ENCODE data around the gene HYCC1. TPM values are rescaled to one million over a fixed set of nuclear protein-coding genes. Genes with fewer than 3 reads are reported as not detected.

Gene HYCC1
- total RNA-seq, 2 experiments from 2014 or later, result 12.4 to 13.1 TPM

GRCh38 chr7:23016345-23017253 lies 2.7 kb upstream of the HYCC1 start:
- no peaks in the 10 kb centered on the region for H3K27me3 Mint-ChIP-seq
- H3K9me3 ChIP-seq (ENCODE audit: control insufficient read depth in 1 of 2, insufficient read depth in 1 of 2, low read length in 2 of 2), result no peaks in the 10 kb centered on the region
- H3K4me1 Mint-ChIP-seq (ENCODE audit: low read depth), result peaks cover 33% of the 10 kb centered on the region
- CTCF ChIA-PET, result interaction anchor here (1.6 kb wide), 1 partner anchor 39 kb away, joined by 5 read pairs; no protein-coding TSS in a partner anchor
- no peak overlapping the region for H3K4me3 ChIP-seq (ENCODE audit: low read length)
- no peaks in the 10 kb centered on the region for H3K9me3 Mint-ChIP-seq
- ATAC-seq (ENCODE audit: poor library complexity) (no peak), DNase-seq (no peak)
- no peaks in the 10 kb centered on the region for H3K27me3 ChIP-seq (ENCODE audit: control insufficient read depth in 1 of 2, insufficient read depth in 2 of 2, low read length in 2 of 2)
- POLR2A ChIA-PET, result interaction anchor here (0.9 to 1.2 kb wide), 2 partner anchors 39 to 160 kb away, joined by 3 read pairs; no protein-coding TSS in a partner anchor
- intact Hi-C loops (cut with DNase I, micrococcal nuclease), result loop anchor here in 1 of 2 experiments (5.0 to 10.0 kb wide), 5 partner anchors 281 to 1592 kb away; partner anchors contain the start of genes CCDC126, IGF2BP3, MALSU1 and PALS2
- H3K36me3 ChIP-seq (ENCODE audit: insufficient read depth, low read length), result no peaks in the 10 kb centered on the region
- no peak overlapping the region for H3K27ac ChIP-seq (ENCODE audit: low read depth in 1 of 2, low read length in 2 of 2)
- peaks cover 5% of the 10 kb centered on the region for H3K36me3 Mint-ChIP-seq (ENCODE audit: low read depth)
- no peak overlapping the region for H3K27ac Mint-ChIP-seq
- no peak overlapping the region for H3K4me3 Mint-ChIP-seq
- TF ChIP-seq CTCF (IDR thresholded peaks at IDR 0.05), result no peak
- peaks cover 27% of the 10 kb centered on the region for H3K4me1 ChIP-seq (ENCODE audit: insufficient read depth, low read length)

GRCh38 chr7:23014681-23015080 lies 751 bp upstream of the HYCC1 start:
- H3K4me1 Mint-ChIP-seq (ENCODE audit: low read depth), result peaks cover 24% of the 10 kb centered on the region
- Histone ChIP-seq H3K4me1 (ENCODE audit: insufficient read depth, low read length) (peaks cover 19% of the 10 kb centered on the region), H3K27ac (ENCODE audit: low read depth in 1 of 2, low read length in 2 of 2) (no peak overlapping the region), H3K9me3 (ENCODE audit: control insufficient read depth in 1 of 2, insufficient read depth in 1 of 2, low read length in 2 of 2) (no peaks in the 10 kb centered on the region), H3K4me3 (ENCODE audit: low read length) (no peak overlapping the region), H3K27me3 (ENCODE audit: control insufficient read depth in 1 of 2, insufficient read depth in 2 of 2, low read length in 2 of 2) (no peaks in the 10 kb centered on the region), H3K36me3 (ENCODE audit: insufficient read depth, low read length) (no peaks in the 10 kb centered on the region)
- POLR2A ChIA-PET, result interaction anchor here (1.3 kb wide), 1 partner anchor 91 kb away, joined by 8 read pairs; the partner anchor contains the start of gene KLHL7
- H3K4me3 Mint-ChIP-seq, result no peak overlapping the region
- no peak overlapping the region for H3K27ac Mint-ChIP-seq
- ATAC-seq (ENCODE audit: poor library complexity), result no peak
- H3K27me3 Mint-ChIP-seq, result no peaks in the 10 kb centered on the region
- H3K9me3 Mint-ChIP-seq, result no peaks in the 10 kb centered on the region
- CTCF ChIA-PET, result interaction anchor here (1.6 kb wide), 1 partner anchor 41 kb away, joined by 5 read pairs; no protein-coding TSS in a partner anchor
- peaks cover 5% of the 10 kb centered on the region for H3K36me3 Mint-ChIP-seq (ENCODE audit: low read depth)
- intact Hi-C loops (cut with DNase I, micrococcal nuclease), result loop anchor here (2.0 to 10.0 kb wide), 11 partner anchors 38 to 1590 kb away; partner anchors contain the start of genes CCDC126 (in 1 of the 2), IGF2BP3 (in 1 of the 2), KLHL7 (in 1 of the 2) and MALSU1 (in 1 of the 2)
- no peak for TF ChIP-seq CTCF (IDR thresholded peaks at IDR 0.05)
- no peak for DNase-seq

GRCh38 chr7:23012908-23013714 lies 819 bp downstream of the HYCC1 start:
- H3K4me1 Mint-ChIP-seq (ENCODE audit: low read depth), result peaks cover 24% of the 10 kb centered on the region

More at GRCh38 chr7:23012908-23013714, 819 bp downstream of the HYCC1 start:
- ATAC-seq (ENCODE audit: poor library complexity) (no peak), DNase-seq (peak in 9 of 14 experiments; percentile 2 to 41 (median 10))
- H3K9me3 ChIP-seq (ENCODE audit: control insufficient read depth in 1 of 2, insufficient read depth in 1 of 2, low read length in 2 of 2), result no peaks in the 10 kb centered on the region
- H3K4me3 ChIP-seq (ENCODE audit: low read length), result peak overlapping the region; percentile 87
- intact Hi-C loops (cut with DNase I, micrococcal nuclease), result loop anchor here (2.0 to 10.0 kb wide), 9 partner anchors 94 to 1588 kb away; partner anchors contain the start of genes TOMM7 (in 2 of the 2), CCDC126 (in 1 of the 2), IGF2BP3 (in 1 of the 2) and KLHL7 (in 1 of the 2)
- TF ChIP-seq CTCF (IDR thresholded peaks at IDR 0.05), result no peak
- H3K36me3 Mint-ChIP-seq (ENCODE audit: low read depth), result peaks cover 5% of the 10 kb centered on the region
- no peak overlapping the region for H3K27ac Mint-ChIP-seq
- no peak overlapping the region for H3K4me3 Mint-ChIP-seq
- no peaks in the 10 kb centered on the region for H3K9me3 Mint-ChIP-seq
- no peak overlapping the region for H3K27ac ChIP-seq (ENCODE audit: low read depth in 1 of 2, low read length in 2 of 2)
- ChIA-PET CTCF (interaction anchor here (0.7 to 1.1 kb wide), 3 partner anchors 11 to 43 kb away, joined by 3 to 6 read pairs (median 3); no protein-coding TSS in a partner anchor), POLR2A (interaction anchor here (1.0 to 1.7 kb wide), 6 partner anchors 9 to 286 kb away, joined by 3 to 8 read pairs (median 4); partner anchors contain the start of genes KLHL7 and MALSU1)
- no peaks in the 10 kb centered on the region for H3K36me3 ChIP-seq (ENCODE audit: insufficient read depth, low read length)
- H3K27me3 ChIP-seq (ENCODE audit: control insufficient read depth in 1 of 2, insufficient read depth in 2 of 2, low read length in 2 of 2), result no peaks in the 10 kb centered on the region
- no peaks in the 10 kb centered on the region for H3K27me3 Mint-ChIP-seq
- H3K4me1 ChIP-seq (ENCODE audit: insufficient read depth, low read length), result peaks cover 19% of the 10 kb centered on the region
